HepG2 (cell line): ENCODE data around the gene GNL3. TPM values are rescaled to one million over a fixed set of nuclear protein-coding genes. Genes with fewer than 3 reads are reported as not detected.
A peak's percentile ranks its signal among the peaks of the same experiment; 100 is the strongest.

Experiments used
- ARNTL ChIP-seq: sonication (generic); formaldehyde crosslinking; IDR thresholded peaks from 2 replicates; pipeline ENCODE4 v1.4.0; 2020; ENCODE audit warnings: mild to moderate bottlenecking, missing genetic modification reagents
- MED13 ChIP-seq: sonication (generic); formaldehyde crosslinking; IDR thresholded peaks from 2 replicates; pipeline ENCODE4 v1.5.0; 2020; ENCODE audit warnings: missing genetic modification reagents
- NKX3-1 ChIP-seq: sonication (generic); formaldehyde crosslinking; IDR thresholded peaks from 2 replicates; pipeline ENCODE4 v1.5.0; 2020; ENCODE audit warnings: missing genetic modification reagents
- POGK ChIP-seq: sonication (generic); formaldehyde crosslinking; conservative IDR thresholded peaks from 2 replicates; pipeline ENCODE4 v1.8.0; 2022; ENCODE audit warnings: mild to moderate bottlenecking, moderate library complexity, missing genetic modification reagents
- SOX6 ChIP-seq, 2 experiments: fragments of 450-650 bp in 1 of 2; sonication (generic) in 1 of 2; formaldehyde crosslinking in 1 of 2; IDR thresholded peaks; 2 replicates each; pipeline versions ENCODE4 v1.4.0 to v1.6.1; 2017 to 2020; ENCODE audit warnings: antibody characterized with exemption in 1 of 2, mild to moderate bottlenecking in 1 of 2, missing genetic modification reagents in 1 of 2
- THAP11 ChIP-seq: IDR thresholded peaks from 2 replicates; pipeline ENCODE4 v1.6.1; 2016; ENCODE audit warnings: missing biosample characterization, missing genetic modification reagents
- TP53 ChIP-seq: sonication (generic); formaldehyde crosslinking; conservative IDR thresholded peaks from 2 replicates; pipeline ENCODE4 v1.4.0; 2020; ENCODE audit warnings: missing genetic modification reagents
- XBP1 ChIP-seq: sonication (generic); formaldehyde crosslinking; IDR thresholded peaks from 2 replicates; pipeline ENCODE4 v1.5.0; 2020; ENCODE audit warnings: missing genetic modification reagents
- ZBTB49 ChIP-seq: sonication (generic); formaldehyde crosslinking; IDR thresholded peaks from 2 replicates; pipeline ENCODE4 v1.4.0; 2020; ENCODE audit warnings: missing genetic modification reagents, borderline replicate concordance
- ZHX2 ChIP-seq, 2 experiments: sonication (generic) in 1 of 2; formaldehyde crosslinking in 1 of 2; IDR thresholded peaks; 2 replicates each; pipeline versions ENCODE4 v1.6.1 to v1.9.0; 2014 to 2022; ENCODE audit warnings: antibody characterized with exemption in 1 of 2, borderline replicate concordance in 1 of 2, inconsistent platforms in 1 of 2, low read depth in 1 of 2, missing genetic modification reagents in 1 of 2
- ZKSCAN1 ChIP-seq: fragments of 150-350 bp; IDR thresholded peaks from 2 replicates; pipeline ENCODE4 v1.6.1; 2014; ENCODE audit warnings: low read length
- ZNF264 ChIP-seq: sonication (generic); formaldehyde crosslinking; IDR thresholded peaks from 2 replicates; pipeline ENCODE4 v1.4.0; 2020; ENCODE audit warnings: missing genetic modification reagents
- ZNF274 ChIP-seq: sonication (generic); formaldehyde crosslinking; IDR thresholded peaks from 2 replicates; pipeline ENCODE4 v1.5.1; 2020; ENCODE audit warnings: mild to moderate bottlenecking, missing genetic modification reagents
- ZNF326 ChIP-seq: sonication (generic); formaldehyde crosslinking; IDR thresholded peaks from 2 replicates; pipeline ENCODE4 v1.4.0; 2020; ENCODE audit warnings: missing genetic modification reagents, borderline replicate concordance
- ZNF567 ChIP-seq: sonication (generic); formaldehyde crosslinking; IDR thresholded peaks from 2 replicates; pipeline ENCODE4 v1.8.1; 2023; ENCODE audit warnings: mild to moderate bottlenecking, missing genetic modification reagents, borderline replicate concordance
- ZNF776 ChIP-seq: sonication (generic); formaldehyde crosslinking; IDR thresholded peaks from 2 replicates; pipeline ENCODE4 v1.4.0; 2020; ENCODE audit warnings: mild to moderate bottlenecking, missing genetic modification reagents
- ZNF891 ChIP-seq: sonication (generic); formaldehyde crosslinking; IDR thresholded peaks from 2 replicates; pipeline ENCODE4 v1.5.0; 2020; ENCODE audit warnings: mild to moderate bottlenecking, missing genetic modification reagents
- ZSCAN9 ChIP-seq: IDR thresholded peaks from 2 replicates; pipeline ENCODE4 v1.6.1; 2016; ENCODE audit warnings: borderline replicate concordance
- polyA plus RNA-seq, 8 experiments: library from polyadenylated mRNA; depleted of rRNA in 3 of 8; stranded (reverse) in 7 of 8; unstranded in 1 of 8; fragments of >200 nt; fragmentation: Illumina TruSeq in 4 of 8; extraction: Trizol in 4 of 8; gene quantifications; 2 replicates each; pipeline versions ENCODE4 v1.2.1 to v1.2.3, GENCODE V29; 2011 to 2016; ENCODE audit warnings: low read depth in 4 of 8, missing spikeins in 1 of 8, mixed read lengths in 1 of 8; ENCODE audit not compliant: insufficient read depth in 1 of 8
- total RNA-seq, 5 experiments: library from RNA; depleted of rRNA; stranded (reverse); fragments of >200 nt; fragmentation: Illumina TruSeq; extraction: Trizol; gene quantifications; 2 replicates each; pipeline ENCODE4 v1.2.3, GENCODE V29; 2016; ENCODE audit warnings: low read depth in 1 of 5

GNL3 gene
- total and polyA plus RNA-seq, 2 of the 13 experiments (the other 11 are each of a cell fraction or from before 2014, with no cell fraction given): 129 to 257 TPM

- peak; percentile 78 for TF ChIP-seq ZHX2 (IDR thresholded peaks at IDR 0.05; ENCODE audit: low read depth)
- no peak for TF ChIP-seq ZHX2 (CRISPR knock-in tag; IDR thresholded peaks at IDR 0.05; ENCODE audit: borderline replicate concordance)
- TF ChIP-seq NKX3-1: peak; percentile 44; the same call in 1 of the 2 replicates
- peak; percentile 55; the same call in 1 of the 2 replicates for TF ChIP-seq POGK (CRISPR knock-in tag)
- TF ChIP-seq ZKSCAN1: peak; percentile 94
- TF ChIP-seq ZBTB49 (CRISPR knock-in tag): no peak
- TF ChIP-seq ZNF264 (CRISPR knock-in tag): no peak
- TF ChIP-seq ZNF274 (CRISPR knock-in tag): peak; percentile 88
- peak; percentile 60; the same call in 1 of the 2 replicates for TF ChIP-seq XBP1
- TF ChIP-seq SOX6 (IDR thresholded peaks at IDR 0.05): no peak
- TF ChIP-seq SOX6 (CRISPR knock-in tag; IDR thresholded peaks at IDR 0.05): peak; percentile 21; the same call in 1 of the 2 replicates
- TF ChIP-seq ZSCAN9 (CRISPR knock-in tag): peak; percentile 56; the same call in 1 of the 2 replicates
- TF ChIP-seq ARNTL (CRISPR knock-in tag): no peak
- TF ChIP-seq MED13: peak; percentile 44; the same call in 1 of the 2 replicates
- TF ChIP-seq ZNF776 (CRISPR knock-in tag): peak; percentile 47; the same call in 1 of the 2 replicates
- peak; percentile 90 for TF ChIP-seq ZNF891 (CRISPR knock-in tag)
- peak; percentile 66; the same call in 1 of the 2 replicates for TF ChIP-seq ZNF567 (CRISPR knock-in tag)
- peak; percentile 91; the same call in 1 of the 2 replicates for TF ChIP-seq TP53 (CRISPR knock-in tag)
- peak; percentile 88 for TF ChIP-seq THAP11 (CRISPR knock-in tag)
- no peak for TF ChIP-seq ZNF326
Measured at GRCh38 chr3:52705688-52706686, 20.2 kb downstream of the GNL3 start, which contains the start of the genes GLT8D1 and SPCS1 (continued).
